Activated CD8-positive, alpha-beta T cell treated with anti-CD3 and anti-CD28 coated beads, Interleukin-2, amount 10 ng/mL, durations not matched to agents 7 days and 5 days (primary cell): ENCODE results near the gene EVA1A. TPM values are rescaled to one million over a fixed set of nuclear protein-coding genes. Genes with fewer than 3 reads are reported as not detected.

Experiments used
- ATAC-seq: fragments of 150-1000 bp; cut with Tn5 transposase; one replicate; pipeline ENCODE4 v1.10.0; 2021; ENCODE audit warnings: moderate library complexity
- CTCF ChIA-PET: fragments of 350-600 bp; sonication (Branson Sonifier 250); formaldehyde crosslinking; loops from one replicate; lab custom pipeline; 2021; ENCODE audit warnings: antibody characterized with exemption; lab: Charles Lee
- POLR2A ChIA-PET: fragments of 350-600 bp; sonication (Branson Sonifier 250); formaldehyde crosslinking; loops from one replicate; lab custom pipeline; 2021; ENCODE audit warnings: antibody characterized with exemption; lab: Charles Lee
- DNase-seq: peaks from one replicate; pipeline ENCODE4 v3.0.0-alpha.2; 2020
- H3K27ac Mint-ChIP-seq: one replicate; pipeline ENCODE4 v1.8.0; 2021; ENCODE audit warnings: mild to moderate bottlenecking, mixed read lengths
- H3K27me3 Mint-ChIP-seq: one replicate; pipeline ENCODE4 v1.8.0; 2021; ENCODE audit warnings: low read depth, mixed read lengths
- H3K36me3 Mint-ChIP-seq: one replicate; pipeline ENCODE4 v1.8.0; 2021; ENCODE audit warnings: low read depth, mixed read lengths
- H3K4me1 Mint-ChIP-seq: one replicate; pipeline ENCODE4 v1.8.0; 2021; ENCODE audit warnings: low read depth, mixed read lengths
- H3K4me3 Mint-ChIP-seq: one replicate; pipeline ENCODE4 v1.8.0; 2021; ENCODE audit warnings: mild to moderate bottlenecking, mixed read lengths
- H3K9me3 Mint-ChIP-seq: one replicate; pipeline ENCODE4 v1.8.0; 2022; ENCODE audit warnings: mixed read lengths; ENCODE audit not compliant: insufficient read depth
- total RNA-seq, 2 experiments: library from RNA; stranded (reverse); gene quantifications; one replicate each; pipeline ENCODE4 v1.2.3, GENCODE V29; 2021

The EVA1A gene
- total RNA-seq, 2 experiments from 2014 or later: not detected

GRCh38 chr2:75602724-75603342 is 42.1 kb upstream of the EVA1A start:
- Mint-ChIP-seq H3K27ac (no peak overlapping the region), H3K36me3 (no peaks in the 10 kb centered on the region), H3K27me3 (peaks cover 27% of the 10 kb centered on the region), H3K4me1 (no peaks in the 10 kb centered on the region), H3K9me3 (no peaks in the 10 kb centered on the region), H3K4me3 (no peak overlapping the region)
- DNase-seq (no peak), ATAC-seq (no peak)
- ChIA-PET POLR2A (no interaction called here), CTCF (no interaction called here)

DNA sequence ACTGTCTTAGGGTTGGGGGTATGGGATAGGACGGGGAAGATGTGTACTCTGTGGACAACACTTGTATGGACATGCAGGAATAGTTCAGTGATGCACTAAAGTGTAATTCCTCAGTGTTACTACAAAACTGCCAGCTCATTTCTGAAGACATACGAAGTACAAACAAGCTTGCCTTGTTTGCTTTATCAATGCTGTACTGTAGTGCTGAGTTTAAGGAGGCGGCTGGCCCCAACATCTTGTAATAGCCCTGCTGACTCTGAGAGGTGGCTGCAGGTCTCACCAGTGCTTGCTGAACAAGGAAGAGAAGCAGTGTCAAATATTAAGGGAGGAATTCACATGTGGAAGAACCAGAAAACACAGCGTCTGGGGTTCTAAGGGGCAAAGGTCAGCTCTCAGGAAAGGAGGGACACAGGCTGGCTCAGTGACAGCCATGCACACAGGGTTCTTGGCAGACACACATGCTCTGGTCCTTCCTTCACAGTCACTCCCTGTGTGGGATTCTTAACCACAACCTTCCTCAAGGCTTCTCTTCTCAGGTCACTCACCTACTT is 39.8 kb upstream of the EVA1A start:
- H3K36me3 Mint-ChIP-seq: no peaks in the 10 kb centered on the region
- ChIA-PET POLR2A (no interaction called here), CTCF (no interaction called here)
- no peaks in the 10 kb centered on the region for H3K4me1 Mint-ChIP-seq
- DNase-seq (no peak), ATAC-seq (no peak)
- peaks cover 12% of the 10 kb centered on the region for H3K27me3 Mint-ChIP-seq
- H3K9me3 Mint-ChIP-seq: no peaks in the 10 kb centered on the region
- no peak overlapping the region for H3K27ac Mint-ChIP-seq
- H3K4me3 Mint-ChIP-seq: no peak overlapping the region

- no peaks in the 10 kb centered on the region for H3K9me3 Mint-ChIP-seq
- ChIA-PET POLR2A (no interaction called here), CTCF (interaction anchor here (1.1 kb wide), 1 partner anchor 12 kb away, joined by 3 read pairs; no protein-coding TSS in a partner anchor)
- H3K27me3 Mint-ChIP-seq: peaks cover 9% of the 10 kb centered on the region
- ATAC-seq (no peak), DNase-seq (no peak)
- no peak overlapping the region for H3K4me3 Mint-ChIP-seq
- H3K27ac Mint-ChIP-seq: no peak overlapping the region
- no peaks in the 10 kb centered on the region for H3K4me1 Mint-ChIP-seq
- no peaks in the 10 kb centered on the region for H3K36me3 Mint-ChIP-seq
Measured at GRCh38 chr2:75598589-75599155, 37.9 kb upstream of the EVA1A start.

DNA sequence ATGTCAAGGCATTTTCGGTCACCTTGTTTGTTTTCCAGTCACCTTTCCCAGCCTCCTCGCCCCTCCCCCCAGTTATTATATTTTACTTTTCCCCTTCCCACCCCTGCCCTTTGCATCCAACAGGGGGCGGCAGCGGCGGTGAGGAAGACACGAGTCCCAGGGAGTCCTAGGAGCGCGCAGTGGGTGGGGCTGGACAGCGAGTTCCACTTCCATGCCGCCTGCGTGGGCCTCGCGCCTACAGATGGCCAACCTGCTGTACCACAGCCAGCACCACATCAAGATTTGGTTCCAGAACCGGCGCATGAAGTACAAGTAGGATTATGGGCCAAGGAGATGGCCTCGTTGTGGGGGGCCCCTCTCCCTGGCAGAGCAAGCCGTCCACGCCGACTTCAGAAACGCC is 37.2 kb upstream of the EVA1A start:
- Mint-ChIP-seq H3K36me3 (no peaks in the 10 kb centered on the region), H3K27ac (no peak overlapping the region), H3K4me3 (no peak overlapping the region), H3K4me1 (no peaks in the 10 kb centered on the region), H3K27me3 (peaks cover 10% of the 10 kb centered on the region), H3K9me3 (no peaks in the 10 kb centered on the region)
- DNase-seq: no peak
- POLR2A ChIA-PET: no interaction called here
- ATAC-seq: no peak
- CTCF ChIA-PET: no interaction called here

GRCh38 chr2:75596784-75597183 is 36.0 kb upstream of the EVA1A start:
- Mint-ChIP-seq H3K4me3 (no peak overlapping the region), H3K36me3 (no peaks in the 10 kb centered on the region), H3K9me3 (no peaks in the 10 kb centered on the region), H3K27ac (no peak overlapping the region), H3K4me1 (no peaks in the 10 kb centered on the region), H3K27me3 (peaks cover 6% of the 10 kb centered on the region)
- CTCF ChIA-PET: interaction anchor here (1.5 to 2.5 kb wide), 2 partner anchors 12 to 31 kb away, joined by 4 to 6 read pairs; no protein-coding TSS in a partner anchor
- POLR2A ChIA-PET: no interaction called here
- ATAC-seq (no peak), DNase-seq (no peak)

DNA sequence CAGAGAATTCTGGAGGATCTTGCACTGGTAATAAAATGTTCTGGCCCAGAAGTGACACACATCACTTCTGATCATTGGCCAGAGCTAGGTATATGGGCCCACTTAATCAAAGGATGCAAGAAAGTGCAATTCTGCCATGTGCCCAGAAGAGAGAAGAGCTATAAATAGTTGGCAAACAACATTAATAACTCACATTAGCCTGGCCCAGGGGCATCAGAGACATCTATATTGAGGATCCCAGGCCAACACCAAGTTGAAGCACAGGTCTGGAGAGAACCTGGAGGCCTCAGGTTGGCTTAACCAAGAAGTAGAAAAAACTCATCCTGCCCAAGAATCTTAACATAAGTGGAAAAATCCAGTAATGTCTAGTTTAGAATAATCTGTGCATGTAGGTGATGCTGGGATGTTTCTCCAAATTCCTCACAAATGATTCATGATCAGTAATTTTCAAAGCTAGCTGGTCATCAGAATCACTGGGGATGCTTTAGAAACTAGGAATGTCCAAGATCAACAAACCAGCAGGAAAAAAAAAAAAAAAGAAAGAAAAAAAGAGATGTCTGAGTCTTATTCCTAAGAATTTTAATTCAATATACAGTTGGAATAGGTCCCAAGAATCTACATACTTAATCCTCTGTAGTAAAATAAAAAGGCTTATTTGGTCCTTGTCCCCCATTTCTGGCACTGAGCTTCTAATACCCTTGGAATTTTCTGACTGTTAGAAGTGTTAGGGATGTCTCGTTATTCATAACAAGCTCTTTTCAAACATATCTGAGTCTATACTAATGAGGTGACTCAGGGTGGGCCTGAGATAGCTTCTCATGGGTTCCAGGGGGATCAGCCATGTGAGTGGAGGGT is 35.0 kb upstream of the EVA1A start:
- POLR2A ChIA-PET: no interaction called here
- H3K27ac Mint-ChIP-seq: no peak overlapping the region
- peaks cover 5% of the 10 kb centered on the region for H3K27me3 Mint-ChIP-seq
- H3K4me3 Mint-ChIP-seq: no peak overlapping the region
- no peaks in the 10 kb centered on the region for H3K36me3 Mint-ChIP-seq
- ATAC-seq (no peak), DNase-seq (no peak)
- CTCF ChIA-PET: interaction anchor here (1.5 to 2.5 kb wide), 2 partner anchors 13 to 32 kb away, joined by 4 to 6 read pairs; no protein-coding TSS in a partner anchor
- no peaks in the 10 kb centered on the region for H3K9me3 Mint-ChIP-seq
- H3K4me1 Mint-ChIP-seq: no peaks in the 10 kb centered on the region

DNA sequence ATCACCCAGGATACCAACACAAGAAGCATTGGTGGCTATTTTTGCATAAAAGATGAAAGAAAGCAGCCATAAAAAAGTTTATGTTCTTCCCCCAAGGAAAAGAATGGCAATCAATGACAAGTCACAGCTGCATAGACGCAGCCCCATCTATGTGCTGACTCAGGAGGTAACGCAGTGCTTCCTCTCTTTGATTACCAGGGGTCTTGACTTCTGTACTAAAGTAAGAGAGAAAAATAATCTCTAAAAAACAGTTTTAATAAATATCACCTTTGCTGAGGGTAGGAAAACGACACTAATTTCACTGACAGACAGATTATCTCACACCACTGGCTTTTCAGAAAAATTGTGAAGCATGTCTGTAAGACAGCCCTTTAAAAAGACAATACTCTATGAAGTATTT is 33.9 kb upstream of the EVA1A start:
- peaks cover 5% of the 10 kb centered on the region for H3K27me3 Mint-ChIP-seq
- DNase-seq (no peak), ATAC-seq (no peak)
- H3K4me3 Mint-ChIP-seq: no peak overlapping the region
- H3K36me3 Mint-ChIP-seq: no peaks in the 10 kb centered on the region
- ChIA-PET CTCF (no interaction called here), POLR2A (no interaction called here)
- H3K9me3 Mint-ChIP-seq: no peaks in the 10 kb centered on the region
- H3K4me1 Mint-ChIP-seq: no peaks in the 10 kb centered on the region
- H3K27ac Mint-ChIP-seq: no peak overlapping the region

DNA sequence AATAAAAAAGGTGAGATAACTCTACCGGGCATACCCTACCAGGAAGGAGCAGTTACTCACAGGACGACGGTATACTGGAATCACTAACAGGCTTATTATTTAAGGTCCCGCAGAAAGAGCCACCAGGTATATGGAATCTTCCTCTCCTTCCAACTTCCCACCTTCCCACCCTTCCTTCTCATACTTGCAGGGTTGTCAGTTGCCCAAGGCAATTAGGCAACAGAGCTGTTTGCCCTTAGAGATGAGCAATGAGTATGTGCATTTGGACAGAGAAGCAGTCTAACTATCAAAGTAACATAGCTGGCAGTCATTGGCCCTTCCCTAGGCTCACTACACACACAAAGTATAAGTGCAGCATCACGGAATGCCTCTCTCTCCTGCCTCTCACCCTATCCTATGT is 32.1 kb upstream of the EVA1A start:
- Mint-ChIP-seq H3K27ac (no peak overlapping the region), H3K27me3 (peaks cover 7% of the 10 kb centered on the region), H3K9me3 (no peaks in the 10 kb centered on the region), H3K36me3 (no peaks in the 10 kb centered on the region), H3K4me3 (no peak overlapping the region), H3K4me1 (no peaks in the 10 kb centered on the region)
- DNase-seq (no peak), ATAC-seq (no peak)
- CTCF ChIA-PET: interaction anchor here (1.0 to 1.1 kb wide), 2 partner anchors 17 to 36 kb away, joined by 3 read pairs; no protein-coding TSS in a partner anchor
- POLR2A ChIA-PET: no interaction called here

DNA sequence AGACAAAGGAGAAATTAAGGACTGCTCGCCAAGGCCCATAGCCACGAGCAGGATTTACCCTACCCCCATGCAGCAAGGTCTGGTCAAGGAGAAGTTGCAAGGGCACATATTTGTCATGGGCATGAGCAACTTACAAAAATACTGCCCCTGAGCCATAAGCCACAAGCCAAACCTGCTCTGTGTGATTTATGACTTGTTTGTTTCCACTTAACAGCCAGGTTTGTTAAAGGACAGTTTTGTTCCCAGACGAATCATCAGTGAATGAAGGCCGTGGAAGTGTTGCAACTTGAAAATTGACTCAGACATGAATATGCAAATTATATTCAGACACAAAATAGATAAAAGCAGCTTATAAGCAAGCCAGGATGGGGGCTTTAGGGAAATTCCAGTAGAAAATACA is 31.3 kb upstream of the EVA1A start:
- Mint-ChIP-seq H3K27ac (no peak overlapping the region), H3K4me1 (no peaks in the 10 kb centered on the region), H3K4me3 (no peak overlapping the region), H3K9me3 (no peaks in the 10 kb centered on the region), H3K27me3 (peaks cover 7% of the 10 kb centered on the region), H3K36me3 (no peaks in the 10 kb centered on the region)
- DNase-seq (no peak), ATAC-seq (no peak)
- CTCF ChIA-PET: no interaction called here
- POLR2A ChIA-PET: no interaction called here

DNA sequence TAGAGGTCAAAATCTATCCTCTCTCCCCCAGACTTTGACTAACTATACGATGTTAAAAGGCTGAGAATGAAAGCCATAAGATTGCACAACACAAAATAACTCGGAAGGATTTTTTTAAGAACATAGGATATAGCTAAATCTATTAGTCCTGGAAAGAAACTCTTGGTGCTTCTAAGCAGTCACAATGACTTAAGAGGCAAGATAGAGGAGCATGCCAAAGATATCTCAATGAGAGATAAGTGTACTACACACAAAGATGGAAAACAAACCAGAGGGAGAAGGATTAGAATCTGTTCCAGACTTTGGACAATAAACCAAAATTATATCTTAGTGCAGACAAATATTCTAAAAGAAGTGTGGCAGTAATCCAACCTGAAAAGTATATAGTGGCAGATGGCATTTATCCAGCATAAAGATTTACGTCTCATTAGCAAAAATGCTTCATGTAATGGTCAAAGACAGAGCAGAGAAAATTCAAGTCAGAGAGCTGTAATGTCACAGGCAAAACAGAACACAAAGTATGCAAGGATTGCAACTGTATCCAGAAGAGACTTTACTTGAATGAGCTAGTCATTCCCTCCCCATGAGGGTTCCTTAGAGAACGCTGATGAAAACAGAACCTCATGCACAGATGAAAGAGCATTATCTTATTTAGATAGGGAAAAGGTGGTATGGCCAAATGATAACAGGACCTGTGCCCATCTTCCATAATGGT is 28.8 kb upstream of the EVA1A start:
- Mint-ChIP-seq H3K4me3 (no peak overlapping the region), H3K36me3 (no peaks in the 10 kb centered on the region), H3K4me1 (no peaks in the 10 kb centered on the region), H3K27ac (no peak overlapping the region), H3K9me3 (no peaks in the 10 kb centered on the region), H3K27me3 (peaks cover 10% of the 10 kb centered on the region)
- ATAC-seq (no peak), DNase-seq (no peak)
- ChIA-PET POLR2A (no interaction called here), CTCF (no interaction called here)

GRCh38 chr2:75587954-75588587 is 27.3 kb upstream of the EVA1A start:
- POLR2A ChIA-PET: no interaction called here
- no peak overlapping the region for H3K27ac Mint-ChIP-seq
- H3K4me1 Mint-ChIP-seq: no peaks in the 10 kb centered on the region
- H3K9me3 Mint-ChIP-seq: no peaks in the 10 kb centered on the region
- CTCF ChIA-PET: no interaction called here
- H3K27me3 Mint-ChIP-seq: peaks cover 5% of the 10 kb centered on the region
- DNase-seq (no peak), ATAC-seq (no peak)
- H3K36me3 Mint-ChIP-seq: no peaks in the 10 kb centered on the region
- H3K4me3 Mint-ChIP-seq: no peak overlapping the region
